Hematopoietic multipotent progenitor cell treated with erythropoietin and hydrocortisone succinate and interleukin-3 and kit ligand, for 6 days (in vitro differentiated cells): ENCODE results near the gene FUOM.

Experiments used
- DNase-seq: peaks from one replicate; pipeline ENCODE4 v3.0.0-alpha.2; 2015

Gene FUOM

GRCh38 chr10:133349577-133350011 is 8.2 kb downstream of the FUOM start:
- no peak for DNase-seq

GRCh38 chr10:133349160-133349568 is 8.7 kb downstream of the FUOM start:
- no peak for DNase-seq

GRCh38 chr10:133347710-133348517 is 9.9 kb downstream of the FUOM start:
- no peak for DNase-seq

- DNase-seq = no peak
These were observed 11.4 kb downstream of the FUOM start for GRCh38 chr10:133346413-133346812.

GRCh38 chr10:133344236-133344635 is 13.6 kb downstream of the FUOM start:
- DNase-seq = no peak

GRCh38 chr10:133343558-133343957 is 14.3 kb downstream of the FUOM start:
- DNase-seq = no peak

- DNase-seq = no peak
These were observed 14.9 kb downstream of the FUOM start for GRCh38 chr10:133342942-133343341.

GRCh38 chr10:133341983-133342382 is 15.8 kb downstream of the FUOM start:
- DNase-seq = no peak

- no peak for DNase-seq
These were observed 18.0 kb downstream of the FUOM start for GRCh38 chr10:133339708-133340380.

- no peak for DNase-seq
These were observed 19.4 kb downstream of the FUOM start for GRCh38 chr10:133338080-133339071.

GRCh38 chr10:133337370-133337725 is 20.5 kb downstream of the FUOM start:
- DNase-seq = no peak

GRCh38 chr10:133336577-133337369 is 21.0 kb downstream of the FUOM start, which contains the start of gene CALY:
Gene CALY, minus strand, starts transcription at chr10:133336896. Its CDS starts 7,907 bp downstream, at chr10:133328989.
- DNase-seq = peak; percentile 37

- DNase-seq = no peak
These were observed 21.7 kb downstream of the FUOM start for GRCh38 chr10:133336118-133336576.

- peak; percentile 78 for DNase-seq
These were observed 22.3 kb downstream of the FUOM start for GRCh38 chr10:133335246-133336117.

GRCh38 chr10:133334503-133335245 is 23.1 kb downstream of the FUOM start:
- no peak for DNase-seq

- no peak for DNase-seq
These were observed 24.7 kb downstream of the FUOM start for GRCh38 chr10:133332936-133333699.

- DNase-seq = peak; percentile 93
These were observed 28.2 kb downstream of the FUOM start for GRCh38 chr10:133329491-133330202.
